ENCODE data around the gene KDM2B. TPM values are rescaled to one million over a fixed set of nuclear protein-coding genes. Genes with fewer than 3 reads are reported as not detected.

KDM2B gene
- total and polyA plus RNA-seq, 2 donors (not counting 1 experiment from before 2014, with no cell fraction given), result 108 to 126 TPM

- intact Hi-C loops (cut with micrococcal nuclease), result loop anchor here (1.0 to 5.0 kb wide), 8 partner anchors 23 to 255 kb away; partner anchors contain the start of gene RHOF
- Mint-ChIP-seq H3K27me3 (no peaks in the 10 kb centered on the region), H3K4me3 (peak overlapping the region; percentile 94), H3K27ac (peak overlapping the region; percentile 93), H3K4me1 (peaks cover 53% of the 10 kb centered on the region), H3K9me3 (ENCODE audit: insufficient read depth) (no peaks in the 10 kb centered on the region)
- Histone ChIP-seq H3K4me3 (ENCODE audit: control extremely low read depth in 1 of 5, extremely low read depth in 1 of 5, insufficient read depth in 1 of 5, low read depth in 2 of 5, low read length in 4 of 5) (peak overlapping the region; percentile 8 to 85 (median 66)), H3K27me3 (replicated peaks in 1 of 4; ENCODE audit: control extremely low read depth in 1 of 4, control insufficient read depth in 3 of 4, insufficient read depth in 4 of 4, low read length in 3 of 4) (no peaks in the 10 kb centered on the region), H4K20me1 (ENCODE audit: control insufficient read depth, insufficient read depth, low read length, poor library complexity, severe bottlenecking) (no peaks in the 10 kb centered on the region), H3K9ac (ENCODE audit: low read length) (peak overlapping the region; percentile 81), H3K4me2 (replicated peaks; ENCODE audit: low read depth, low read length, poor library complexity, severe bottlenecking) (peak overlapping the region; percentile 100), H3K4me1 (ENCODE audit: control insufficient read depth in 2 of 2, insufficient read depth in 2 of 2, low read length in 2 of 2) (peaks cover 50 to 56% of the 10 kb centered on the region in 2 donors), H3K9me3 (ENCODE audit: control extremely low read depth in 1 of 3, control insufficient read depth in 2 of 3, insufficient read depth in 1 of 3, low read length in 2 of 3) (no peaks in the 10 kb centered on the region), H3K79me2 (ENCODE audit: control insufficient read depth, insufficient read depth, low read length) (peaks cover 22% of the 10 kb centered on the region), H3K36me3 (replicated peaks in 1 of 2; ENCODE audit: control extremely low read depth in 1 of 2, control insufficient read depth in 1 of 2, extremely low read depth in 1 of 2, insufficient read depth in 2 of 2, low read length in 1 of 2) (peaks cover 0 to 17% of the 10 kb centered on the region in 2 experiments), H3K27ac (ENCODE audit: low read length in 2 of 2) (peak overlapping the region; percentile 92 to 97), H2AFZ (ENCODE audit: insufficient read depth, low read depth, low read length, poor library complexity, severe bottlenecking) (peak overlapping the region; percentile 63)
- WGBS (ENCODE audit: insufficient coverage), result under 1% methylated on average over 73 of the region's 73 CpGs
- no peak for TF ChIP-seq EZH2 (IDR thresholded peaks at IDR 0.05; ENCODE audit: borderline replicate concordance, insufficient read depth, low read depth, low read length, poor library complexity, severe bottlenecking)
- TF ChIP-seq CTCF (IDR thresholded peaks at IDR 0.05), result no peak
- DNase-seq (peak; percentile 92), ATAC-seq (ENCODE audit: low read depth) (peak; percentile 49)
- CTCF ChIA-PET, result interaction anchor here (0.5 to 4.6 kb wide), 22 partner anchors 10 to 565 kb away, joined by 3 to 29 read pairs (median 4); partner anchors contain the start of genes KDM2B, MORN3 and ORAI1
- POLR2A ChIA-PET, result interaction anchor here (0.5 to 2.7 kb wide), 29 partner anchors 9 to 1246 kb away, joined by 3 to 52 read pairs (median 6); partner anchors contain the start of genes DIABLO, KDM2B, ORAI1 and RNF34
Observed at GRCh38 chr12:121536899-121537813, 43.7 kb downstream of the KDM2B start.
